Measurements from ENCODE around the gene NFATC2. TPM values are rescaled to one million over a fixed set of nuclear protein-coding genes. Genes with fewer than 3 reads are reported as not detected.

Gene NFATC2
- 0.34 and 0.89 TPM in 2 replicates for total RNA-seq
- long read RNA-seq, result 0 reads

DNA sequence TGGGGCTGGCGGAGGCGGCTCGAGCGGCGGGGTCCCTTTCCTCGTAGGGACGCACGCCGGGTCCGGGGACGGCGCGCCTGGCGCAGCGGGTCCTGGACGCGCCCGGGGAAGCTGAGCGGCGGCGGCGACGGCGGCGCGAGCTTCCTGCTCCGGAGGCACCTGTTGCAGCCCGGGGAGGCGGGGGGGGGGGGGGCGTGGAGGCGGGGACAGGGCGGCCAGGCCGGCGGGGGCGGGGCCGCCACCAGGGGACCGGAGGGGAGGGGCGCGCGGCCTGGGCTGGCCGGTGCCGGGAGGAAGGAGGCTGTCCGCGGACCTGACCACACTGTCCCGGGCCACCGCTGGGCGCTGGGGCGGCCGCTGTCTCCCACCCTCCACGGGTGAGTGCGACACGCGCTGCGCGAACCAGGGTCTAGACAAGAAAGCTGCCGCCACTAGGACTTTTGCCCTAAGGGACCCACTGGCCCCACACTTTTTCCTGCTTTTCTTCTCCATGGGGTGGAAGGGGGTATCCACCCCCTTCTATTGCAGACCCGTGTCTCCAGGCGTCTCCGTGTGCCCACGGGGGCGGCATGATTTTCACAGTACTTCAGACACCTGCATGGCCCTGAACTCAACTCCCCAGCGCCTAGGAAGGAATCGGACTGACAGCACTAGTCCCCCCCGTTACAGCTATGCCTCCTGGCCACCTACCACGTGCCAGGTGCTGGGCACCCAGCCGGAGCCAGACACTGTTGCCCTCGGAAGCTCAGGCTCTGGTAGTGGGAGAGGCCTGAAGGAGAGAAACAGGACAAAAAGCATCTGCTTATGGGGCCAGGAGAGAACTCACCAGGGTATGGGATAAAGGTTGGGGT is at the start of gene NFATC2:
NFATC2 (minus strand) TSS at position 149 of the 851 bp plus-strand sequence. CDS start 220 bp downstream, outside the sequence.
- Mint-ChIP-seq H3K4me3 (ENCODE audit: unreplicated experiment) (peak within 1 kb of the TSS; percentile 35), H3K9me3 (ENCODE audit: unreplicated experiment) (peaks cover 8% of the 10 kb centered on the region), H3K27ac (ENCODE audit: unreplicated experiment) (no peak within 1 kb of the TSS), H3K36me3 (ENCODE audit: unreplicated experiment) (no peaks in the 10 kb centered on the region), H3K4me1 (ENCODE audit: unreplicated experiment) (peaks cover 24% of the 10 kb centered on the region), H3K27me3 (ENCODE audit: unreplicated experiment) (peaks cover 20% of the 10 kb centered on the region)
- no peak for DNase-seq (ENCODE audit: extremely low spot score, unreplicated experiment)
- no peak for TF ChIP-seq CTCF (IDR thresholded peaks at IDR 0.05)

GRCh38 chr20:51591871-51592270 is 49.4 kb upstream of the NFATC2 start:
- no peaks in the 10 kb centered on the region for H3K27me3 Mint-ChIP-seq (ENCODE audit: unreplicated experiment)
- H3K27ac Mint-ChIP-seq (ENCODE audit: unreplicated experiment), result no peak overlapping the region
- no peak for DNase-seq (ENCODE audit: extremely low spot score, unreplicated experiment)
- peaks cover 7% of the 10 kb centered on the region for H3K4me1 Mint-ChIP-seq (ENCODE audit: unreplicated experiment)
- H3K36me3 Mint-ChIP-seq (ENCODE audit: unreplicated experiment), result peaks cover 5% of the 10 kb centered on the region
- H3K9me3 Mint-ChIP-seq (ENCODE audit: unreplicated experiment), result no peaks in the 10 kb centered on the region
- H3K4me3 Mint-ChIP-seq (ENCODE audit: unreplicated experiment), result no peak overlapping the region
- no peak for TF ChIP-seq CTCF (IDR thresholded peaks at IDR 0.05)

GRCh38 chr20:51588762-51589161 is 46.2 kb upstream of the NFATC2 start:
- TF ChIP-seq CTCF (IDR thresholded peaks at IDR 0.05), result no peak
- DNase-seq (ENCODE audit: extremely low spot score, unreplicated experiment), result no peak
- Mint-ChIP-seq H3K4me3 (ENCODE audit: unreplicated experiment) (no peak overlapping the region), H3K4me1 (ENCODE audit: unreplicated experiment) (peaks cover 6% of the 10 kb centered on the region), H3K27me3 (ENCODE audit: unreplicated experiment) (no peaks in the 10 kb centered on the region), H3K9me3 (ENCODE audit: unreplicated experiment) (no peaks in the 10 kb centered on the region), H3K36me3 (ENCODE audit: unreplicated experiment) (no peaks in the 10 kb centered on the region), H3K27ac (ENCODE audit: unreplicated experiment) (no peak overlapping the region)

DNA sequence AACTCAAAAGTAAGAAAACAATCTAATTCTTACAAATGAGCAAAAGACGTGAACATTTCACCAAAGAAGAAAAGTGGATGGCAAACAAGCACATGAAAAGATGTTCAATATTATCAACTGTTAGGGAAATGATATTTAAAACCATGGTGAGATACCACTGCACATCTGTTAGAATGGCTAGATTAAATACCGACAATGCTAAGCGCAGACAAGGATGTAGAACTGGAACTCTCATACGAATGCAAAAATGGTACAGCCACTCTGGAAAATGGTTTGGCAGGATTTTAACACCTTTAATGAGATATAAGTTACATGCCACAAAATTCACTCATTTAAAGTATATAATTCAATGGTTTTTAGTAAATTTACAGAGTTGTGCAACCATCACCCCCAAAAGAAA is 44.6 kb upstream of the NFATC2 start:
- TF ChIP-seq CTCF (IDR thresholded peaks at IDR 0.05), result no peak
- peaks cover 6% of the 10 kb centered on the region for H3K4me1 Mint-ChIP-seq (ENCODE audit: unreplicated experiment)
- no peak for DNase-seq (ENCODE audit: extremely low spot score, unreplicated experiment)
- H3K9me3 Mint-ChIP-seq (ENCODE audit: unreplicated experiment), result no peaks in the 10 kb centered on the region
- no peak overlapping the region for H3K27ac Mint-ChIP-seq (ENCODE audit: unreplicated experiment)
- no peaks in the 10 kb centered on the region for H3K27me3 Mint-ChIP-seq (ENCODE audit: unreplicated experiment)
- no peak overlapping the region for H3K4me3 Mint-ChIP-seq (ENCODE audit: unreplicated experiment)
- no peaks in the 10 kb centered on the region for H3K36me3 Mint-ChIP-seq (ENCODE audit: unreplicated experiment)

- no peak for DNase-seq (ENCODE audit: extremely low spot score, unreplicated experiment)
- Mint-ChIP-seq H3K27me3 (ENCODE audit: unreplicated experiment) (no peaks in the 10 kb centered on the region), H3K4me1 (ENCODE audit: unreplicated experiment) (peaks cover 6% of the 10 kb centered on the region), H3K27ac (ENCODE audit: unreplicated experiment) (no peak overlapping the region), H3K36me3 (ENCODE audit: unreplicated experiment) (no peaks in the 10 kb centered on the region), H3K4me3 (ENCODE audit: unreplicated experiment) (no peak overlapping the region), H3K9me3 (ENCODE audit: unreplicated experiment) (no peaks in the 10 kb centered on the region)
- TF ChIP-seq CTCF (IDR thresholded peaks at IDR 0.05), result no peak
These were observed 43.5 kb upstream of the NFATC2 start for GRCh38 chr20:51586005-51586440.

Measured in osteocyte (in vitro differentiated cells).